ENCODE measurements around the gene CCDC57.
"Not testable (repeated sequence)": the region's sequence is repeated elsewhere in the genome, so short reads cannot be mapped to it uniquely, and the experiment has no call there.

The CCDC57 gene

DNA sequence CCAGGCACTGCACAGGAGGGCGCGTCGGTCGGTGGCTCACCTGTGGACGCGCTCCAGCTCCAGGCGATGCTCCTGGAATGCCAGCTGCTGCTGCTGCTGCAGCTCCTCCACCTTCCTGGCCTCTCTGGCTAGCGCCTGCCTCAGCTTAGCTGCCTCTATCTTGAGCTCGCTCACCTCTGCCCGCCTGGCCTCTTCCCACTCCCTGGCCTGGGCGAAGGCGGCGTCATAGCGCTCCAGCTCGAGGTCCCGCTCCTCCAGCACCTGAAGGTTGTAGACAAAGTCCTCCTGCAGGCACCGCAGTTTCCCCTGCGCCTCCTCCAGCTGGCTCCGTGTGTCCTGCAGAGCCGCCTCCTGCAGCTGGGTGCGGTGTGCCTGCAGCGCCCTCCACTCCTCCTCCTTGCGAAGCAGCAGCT is 11.1 kb downstream of the CCDC57 start:
- no peak for DNase-seq (ENCODE audit: low read depth)

- DNase-seq (ENCODE audit: low read depth) = no peak
These were observed 11.7 kb downstream of the CCDC57 start for GRCh38 chr17:82200743-82201497.

GRCh38 chr17:82200135-82200534 is 12.5 kb downstream of the CCDC57 start:
- no peak for DNase-seq (ENCODE audit: low read depth)

GRCh38 chr17:82199496-82199895 is 13.1 kb downstream of the CCDC57 start:
- DNase-seq (ENCODE audit: low read depth) = no peak

GRCh38 chr17:82198092-82198491 is 14.6 kb downstream of the CCDC57 start:
- DNase-seq (ENCODE audit: low read depth) = no peak

GRCh38 chr17:82195675-82196672 is 16.7 kb downstream of the CCDC57 start:
- no peak for DNase-seq (ENCODE audit: low read depth)

GRCh38 chr17:82194765-82195164 is 17.9 kb downstream of the CCDC57 start:
- no peak for DNase-seq (ENCODE audit: low read depth)

DNA sequence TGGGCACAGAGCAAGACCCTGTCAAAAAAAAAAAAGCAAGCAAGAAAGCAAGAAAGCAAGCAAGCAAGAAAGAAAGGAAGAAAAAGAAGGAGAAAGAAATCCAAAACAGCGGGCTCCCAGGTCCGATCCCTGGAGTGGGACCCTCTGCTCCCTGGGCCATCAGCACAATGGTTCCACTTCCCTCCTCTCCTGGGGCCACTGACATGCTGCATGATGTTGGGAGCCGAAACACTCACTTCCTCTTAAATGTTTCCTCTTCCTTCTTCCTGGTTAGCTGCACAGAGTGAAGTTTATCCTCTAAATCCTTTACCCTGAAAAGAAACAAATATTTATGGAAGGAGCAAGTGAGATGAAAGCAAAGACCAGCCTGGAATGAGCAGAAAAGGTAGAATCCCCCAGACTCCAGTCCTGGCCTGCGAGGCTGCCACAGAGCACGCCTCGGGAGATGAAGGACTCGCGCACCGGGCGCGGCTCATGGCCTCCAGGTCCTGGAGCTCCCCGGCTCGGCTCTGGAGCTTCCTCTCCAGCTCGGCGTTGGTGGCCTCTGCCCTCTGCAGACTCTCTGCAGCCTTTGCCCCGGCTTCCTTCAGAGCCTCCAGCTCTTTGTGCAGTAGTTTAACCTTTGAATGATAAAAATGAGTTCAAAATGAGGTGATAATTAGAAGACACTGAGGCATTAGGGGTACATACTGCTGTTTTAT is 19.0 kb downstream of the CCDC57 start:
- DNase-seq (ENCODE audit: low read depth) = no peak

DNA sequence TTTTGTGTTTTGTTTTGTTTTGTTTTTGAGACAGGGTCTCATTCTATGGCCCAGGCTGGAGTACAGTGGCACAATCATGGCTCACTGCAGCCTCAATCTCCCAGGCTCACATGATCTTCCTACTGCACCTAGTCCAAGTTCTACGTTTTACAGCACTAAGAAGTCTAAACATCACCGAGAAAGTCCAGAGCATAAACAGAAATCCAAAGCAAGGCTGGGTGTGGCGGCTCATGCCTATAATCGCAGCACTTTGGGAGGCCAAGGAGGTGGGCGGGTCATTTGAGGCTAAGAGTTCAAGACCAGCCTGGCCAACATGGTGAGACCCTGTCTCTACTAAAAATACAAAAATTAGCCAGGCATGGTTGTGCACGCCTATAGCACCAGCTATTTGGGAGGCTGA is 19.6 kb downstream of the CCDC57 start:
- DNase-seq (ENCODE audit: low read depth) = not testable (repeated sequence)

DNA sequence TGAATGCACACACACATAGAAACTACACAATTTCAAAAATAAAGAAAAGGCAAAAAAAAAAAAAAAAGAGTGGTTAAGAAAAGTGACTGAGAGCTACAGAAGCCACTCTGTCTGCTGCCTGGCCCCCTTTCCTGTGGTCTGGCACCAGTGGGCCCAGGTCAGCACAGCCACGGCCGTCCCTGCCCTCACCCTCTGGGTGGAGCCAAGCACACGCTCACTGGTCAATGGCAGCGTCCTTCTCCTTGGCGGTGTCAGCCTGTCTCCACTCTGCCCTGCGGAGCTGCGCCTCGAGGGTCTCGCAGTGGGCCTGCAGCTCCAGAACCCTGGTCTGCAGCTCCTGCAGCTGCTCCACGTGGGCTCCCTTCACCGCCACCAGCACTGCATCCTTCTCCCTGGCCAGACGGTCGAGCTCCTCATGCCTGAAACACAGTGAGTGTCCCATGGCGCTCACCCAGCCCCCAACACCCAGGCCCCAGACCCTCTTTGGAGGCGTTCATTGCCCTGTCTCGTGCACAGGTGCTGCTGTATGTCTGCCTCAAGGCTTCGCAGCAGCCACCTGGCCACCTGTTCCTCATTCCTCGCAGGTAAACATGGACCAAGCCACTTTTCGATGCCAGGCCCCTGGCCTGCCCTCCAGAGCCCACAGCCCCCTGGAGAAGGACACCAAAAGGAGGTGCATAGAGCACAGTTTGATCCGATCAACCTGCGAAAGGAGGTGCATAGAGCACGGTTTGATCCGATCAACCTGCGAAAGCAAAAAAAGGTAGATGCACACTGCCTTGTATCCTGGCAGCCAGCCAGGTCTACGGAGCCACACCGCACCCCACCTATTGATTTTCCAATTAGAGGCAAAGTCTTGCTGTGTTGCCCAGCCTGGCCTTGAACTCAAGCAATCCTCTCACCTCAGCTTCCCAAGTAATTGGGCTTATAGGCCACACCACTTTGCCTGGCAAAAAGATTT is 24.4 kb downstream of the CCDC57 start:
- no peak for DNase-seq (ENCODE audit: low read depth)

DNA sequence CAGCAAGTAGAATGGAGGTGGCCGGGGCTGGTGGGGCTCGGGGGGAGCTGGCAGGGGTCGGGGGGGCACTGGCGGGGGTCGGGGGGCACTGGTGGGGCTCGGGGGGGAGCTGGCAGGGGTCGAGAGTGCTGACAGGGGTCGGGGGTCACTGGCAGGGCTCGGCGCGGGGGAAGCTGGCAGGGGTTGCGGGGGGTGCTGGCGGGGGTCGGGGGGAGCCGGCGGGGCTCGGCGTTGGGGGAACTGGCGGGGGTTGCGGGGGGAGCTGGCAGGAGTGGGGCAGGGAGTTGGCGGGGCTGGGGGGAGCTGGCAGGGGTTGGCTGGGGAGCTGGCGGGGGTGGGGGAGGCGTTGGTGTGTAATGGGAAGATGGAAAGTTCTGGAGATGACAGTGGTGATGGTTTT is 25.1 kb downstream of the CCDC57 start:
- DNase-seq (ENCODE audit: low read depth) = no peak

- no peak for DNase-seq (ENCODE audit: low read depth)
These were observed 26.4 kb downstream of the CCDC57 start for GRCh38 chr17:82186221-82186620.

GRCh38 chr17:82184761-82185160 is 27.9 kb downstream of the CCDC57 start:
- no peak for DNase-seq (ENCODE audit: low read depth)

GRCh38 chr17:82180776-82181528 is 31.7 kb downstream of the CCDC57 start:
- DNase-seq (ENCODE audit: low read depth) = no peak

DNA sequence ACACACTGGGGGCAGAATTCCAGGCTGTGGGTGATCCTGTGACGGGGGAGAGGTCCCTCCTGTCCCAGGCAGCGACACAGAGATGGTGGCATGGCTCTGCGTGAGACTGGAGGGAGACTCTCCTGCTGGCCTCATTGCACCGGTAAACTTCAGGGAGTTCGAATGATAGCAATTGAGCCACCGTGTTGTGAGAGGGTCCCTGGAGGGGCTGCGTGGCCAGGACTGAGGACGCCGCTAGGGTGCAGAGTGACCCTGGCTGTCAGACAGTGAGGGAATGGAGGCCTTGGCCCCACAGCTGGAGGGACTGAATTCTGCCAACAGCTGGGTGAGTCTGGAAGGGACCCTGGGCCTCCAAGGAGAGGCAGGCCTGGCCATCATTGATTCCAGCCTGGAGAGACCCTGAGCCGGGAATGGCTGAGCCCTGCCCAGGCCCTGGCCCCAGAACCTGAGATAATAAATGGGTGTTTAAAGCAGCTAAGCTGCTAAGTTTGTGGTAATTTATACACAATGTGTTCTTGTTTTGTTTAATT is 32.6 kb downstream of the CCDC57 start:
- DNase-seq (ENCODE audit: low read depth) = no peak

DNA sequence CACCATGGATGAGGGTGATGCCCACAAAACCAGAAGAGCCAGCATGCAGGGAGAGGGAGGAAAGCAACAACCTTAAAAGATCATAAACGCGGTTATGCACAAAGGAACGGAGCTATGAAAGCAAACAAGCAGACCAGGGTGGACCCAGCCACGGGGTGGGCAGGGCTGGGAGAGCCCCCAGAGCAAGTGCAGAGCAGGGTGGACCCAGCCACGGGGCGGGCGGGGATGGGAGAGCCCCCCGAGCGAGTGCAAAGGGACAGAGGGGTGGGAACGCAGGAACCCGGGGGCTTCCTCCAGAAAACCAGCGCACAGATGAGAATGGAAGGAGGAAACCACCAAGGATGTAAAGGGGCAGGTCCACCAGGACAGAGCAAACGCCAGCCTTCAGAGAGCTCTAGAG is 33.2 kb downstream of the CCDC57 start:
- DNase-seq (ENCODE audit: low read depth) = no peak

GRCh38 chr17:82178499-82179261 is 34.0 kb downstream of the CCDC57 start:
- no peak for DNase-seq (ENCODE audit: low read depth)

DNA sequence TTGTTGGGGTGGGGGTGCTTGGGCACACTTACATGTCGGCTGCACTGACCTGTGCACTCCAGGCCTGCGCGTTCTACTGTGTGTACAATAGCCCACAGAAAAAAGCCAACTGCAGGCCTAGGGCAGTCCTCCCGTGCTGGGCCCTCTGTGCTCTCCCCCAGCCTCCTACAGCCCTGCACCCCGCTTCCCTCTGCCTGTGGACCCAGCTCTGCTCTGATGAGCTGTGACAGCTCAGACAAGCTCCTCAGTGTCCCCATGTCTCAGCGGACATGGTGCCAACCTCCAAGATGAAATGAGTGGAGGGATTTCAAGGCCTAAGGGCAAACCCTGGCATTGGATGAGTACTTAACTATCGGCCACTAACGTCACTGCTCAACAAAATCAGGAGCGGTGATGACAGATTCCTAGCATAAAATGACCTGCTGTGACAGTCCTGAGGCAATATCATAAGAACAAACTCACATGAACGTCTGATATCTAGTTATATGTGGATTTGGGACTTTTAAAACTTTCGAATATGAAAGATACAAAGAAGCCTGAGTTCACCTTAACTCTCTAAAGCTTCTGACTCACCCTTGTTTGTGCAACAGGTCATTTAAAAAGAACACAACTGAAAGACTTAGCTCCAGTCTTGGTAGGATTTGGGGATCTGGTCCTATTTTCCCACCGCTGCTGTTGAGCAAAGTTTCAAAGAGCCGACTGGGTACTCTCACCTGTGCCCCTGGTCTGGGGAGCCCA is 34.7 kb downstream of the CCDC57 start:
- no peak for DNase-seq (ENCODE audit: low read depth)

GRCh38 chr17:82177276-82177675 is 35.4 kb downstream of the CCDC57 start:
- DNase-seq (ENCODE audit: low read depth) = no peak

All from activated T-cell treated with anti-CD3 and anti-CD28 coated beads for 48 hours (primary cell).